GM21619 (cell line): ENCODE measurements around the gene ZNF324B.
"Not testable (repeated sequence)": the region's sequence is repeated elsewhere in the genome, so short reads cannot be mapped to it uniquely, and the experiment has no call there.

ENCODE experiments used
- ATAC-seq: cut with Tn5 transposase; IDR thresholded peaks from one replicate; pipeline ENCODE4 v1.9.1; 2021; ENCODE audit not compliant: unreplicated experiment

Gene ZNF324B

DNA sequence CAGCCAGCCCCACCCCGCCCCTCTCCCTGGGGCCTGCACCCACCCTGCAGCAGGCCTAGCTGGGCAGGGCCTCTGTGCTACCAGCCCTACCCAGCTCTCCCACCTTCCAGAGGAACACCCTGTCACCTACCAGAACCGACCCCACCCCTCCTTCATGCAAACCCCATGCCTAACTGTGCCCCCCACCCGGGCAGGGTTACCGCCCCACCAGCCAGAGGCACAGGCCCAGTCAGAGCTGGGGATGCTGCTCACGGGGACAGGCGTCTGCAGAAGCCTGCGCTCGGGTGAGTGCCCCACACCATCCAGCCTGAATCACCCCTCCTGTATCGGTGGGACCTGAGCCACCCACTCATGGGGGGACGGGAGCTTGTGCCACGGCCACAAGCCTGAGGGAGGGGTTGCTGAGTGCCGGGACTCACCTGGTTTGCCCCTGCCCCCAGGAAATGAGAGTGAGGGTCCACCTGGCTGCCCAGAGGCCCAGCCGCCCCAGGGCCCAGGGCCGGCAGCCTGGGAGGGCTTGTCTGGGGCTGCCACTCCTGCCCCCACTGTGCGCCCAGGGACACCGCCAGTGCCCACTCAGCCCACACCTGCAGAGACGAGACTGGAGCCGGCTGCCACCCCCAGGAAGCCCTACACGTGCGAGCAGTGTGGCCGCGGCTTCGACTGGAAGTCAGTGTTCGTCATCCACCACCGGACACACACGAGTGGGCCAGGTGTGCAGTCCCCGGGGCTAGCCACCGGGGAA is 28.5 kb downstream of the ZNF324B start:
- ATAC-seq, result no peak

DNA sequence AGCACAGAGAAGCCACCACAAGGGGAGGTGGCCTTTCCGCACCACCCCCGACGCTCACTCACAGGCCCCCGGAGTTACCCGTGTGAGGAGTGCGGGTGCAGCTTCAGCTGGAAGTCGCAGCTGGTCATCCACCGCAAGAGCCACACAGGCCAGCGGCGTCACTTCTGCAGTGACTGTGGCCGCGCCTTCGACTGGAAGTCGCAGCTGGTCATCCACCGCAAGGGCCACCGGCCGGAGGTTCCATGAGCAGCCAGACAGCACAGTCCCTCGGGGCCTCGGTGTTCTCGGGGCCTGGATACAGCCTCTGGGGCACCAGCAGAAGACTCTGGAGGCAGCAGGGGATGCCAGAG is 29.0 kb downstream of the ZNF324B start:
- ATAC-seq, result no peak

DNA sequence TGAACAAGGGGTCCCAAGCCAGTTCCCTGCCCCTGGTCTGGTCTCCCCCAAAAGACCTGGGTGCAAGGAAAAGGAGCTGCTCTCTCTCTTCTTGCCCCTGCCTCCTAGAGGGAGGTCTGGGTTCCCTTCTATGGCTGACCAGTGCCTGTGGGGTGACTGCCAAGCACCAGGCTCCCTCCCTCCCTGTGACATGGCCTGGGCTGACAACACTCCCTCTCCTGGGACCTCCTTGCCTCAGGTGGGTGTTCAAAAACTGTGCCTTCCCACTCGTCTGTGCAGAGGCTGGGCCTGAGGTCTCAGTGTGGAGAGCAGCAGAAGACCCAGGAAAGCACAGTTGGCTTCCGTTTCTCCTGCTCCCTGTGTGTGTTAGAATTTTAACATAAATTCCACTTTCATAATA is 29.4 kb downstream of the ZNF324B start:
- ATAC-seq, result no peak

DNA sequence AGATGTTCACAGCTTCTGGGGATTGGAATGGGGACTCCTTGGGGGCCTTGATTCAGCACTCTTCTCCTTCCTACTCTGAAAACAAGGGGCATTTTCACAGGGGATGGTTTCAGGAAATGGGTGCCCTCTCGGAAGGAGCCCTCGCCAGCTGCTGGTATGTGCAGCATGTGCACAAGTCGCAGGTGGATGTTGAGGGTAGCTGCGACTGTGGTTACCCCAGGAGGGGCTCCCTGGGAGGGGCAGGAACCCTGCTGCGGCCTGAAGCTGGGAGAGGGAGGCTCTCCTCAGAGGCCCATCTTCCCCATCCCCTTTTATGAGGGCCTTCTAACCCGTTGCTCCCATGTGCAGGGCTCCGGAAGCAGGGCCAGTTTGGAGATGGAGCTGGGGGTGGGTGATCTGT is 30.9 kb downstream of the ZNF324B start:
- no peak for ATAC-seq

DNA sequence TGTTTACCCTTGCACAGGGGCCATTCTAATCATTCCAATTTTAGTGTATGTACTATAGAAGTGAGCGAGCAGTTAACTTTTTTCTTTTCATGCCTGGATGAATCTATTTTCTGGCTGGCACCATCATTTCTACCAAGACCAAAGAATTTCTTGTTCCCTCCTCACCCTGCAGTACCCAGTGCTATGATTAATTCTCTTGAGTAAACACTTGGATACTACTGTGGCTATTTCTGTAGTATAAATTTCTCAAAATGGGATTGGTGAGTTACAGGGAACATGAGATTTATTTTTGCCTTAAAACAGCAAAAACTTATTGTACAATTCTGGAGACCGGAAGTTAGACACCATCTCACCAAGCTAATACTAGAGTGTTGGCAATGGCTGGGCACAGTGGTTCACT is 32.4 kb downstream of the ZNF324B start:
- no peak for ATAC-seq

DNA sequence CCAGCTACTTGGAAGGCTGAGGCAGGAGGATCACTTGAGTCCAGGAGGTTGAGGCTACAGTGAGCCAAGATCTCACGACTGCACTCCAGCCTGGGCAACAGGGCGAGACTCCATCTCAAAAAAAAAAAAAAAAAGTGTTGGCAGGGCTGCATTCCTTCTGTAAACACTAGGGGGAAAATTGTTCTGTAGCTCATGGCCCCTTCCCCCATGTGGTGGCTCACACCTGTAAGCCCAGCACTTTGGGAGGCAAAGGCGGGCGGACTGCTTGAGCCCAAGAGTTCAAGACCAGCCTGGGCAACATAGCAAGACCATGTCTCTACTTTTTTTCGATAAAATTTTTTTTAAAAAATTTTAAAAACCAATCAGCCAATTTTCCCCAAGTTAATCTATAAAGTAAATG is 32.9 kb downstream of the ZNF324B start:
- ATAC-seq, result not testable (repeated sequence)

DNA sequence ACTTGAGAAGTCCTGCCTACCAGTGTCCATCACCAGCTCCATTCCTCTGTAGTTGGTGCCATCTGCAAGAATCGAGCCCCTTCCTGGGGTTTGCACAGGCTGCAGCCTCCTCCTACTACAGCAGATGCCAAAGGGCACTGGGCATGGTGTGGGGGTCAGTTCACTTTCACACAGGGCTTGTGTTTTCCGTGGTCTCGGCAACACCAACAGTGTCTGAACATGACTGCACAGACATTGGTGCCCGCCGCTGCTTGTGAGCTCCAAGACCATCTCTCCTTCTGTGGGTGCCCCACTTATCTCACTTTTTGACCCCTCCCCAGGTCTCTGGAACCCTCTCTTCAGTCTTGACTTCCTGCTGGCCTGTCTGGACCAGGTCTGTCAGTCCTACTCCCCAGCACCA is 40.0 kb downstream of the ZNF324B start:
- ATAC-seq, result no peak

DNA sequence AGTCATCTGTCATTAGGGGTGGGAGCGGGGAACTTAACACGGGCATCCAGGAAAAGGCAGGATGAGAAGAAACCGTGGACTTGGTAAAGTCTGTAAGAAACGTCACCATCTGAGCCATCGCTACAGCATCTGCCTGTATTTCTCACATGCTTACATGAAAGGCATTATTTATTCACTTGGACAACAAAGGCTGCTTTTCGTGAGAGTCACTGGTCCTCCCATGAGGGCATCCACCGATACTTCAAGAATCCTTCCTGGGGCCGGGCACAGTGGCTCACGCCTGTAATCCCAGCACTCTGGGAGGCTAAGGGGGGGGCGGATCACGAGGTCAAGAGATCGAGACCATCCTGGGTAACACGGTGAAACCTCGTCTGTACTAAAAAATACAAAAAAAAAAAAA is 40.8 kb downstream of the ZNF324B start:
- ATAC-seq, result no peak

DNA sequence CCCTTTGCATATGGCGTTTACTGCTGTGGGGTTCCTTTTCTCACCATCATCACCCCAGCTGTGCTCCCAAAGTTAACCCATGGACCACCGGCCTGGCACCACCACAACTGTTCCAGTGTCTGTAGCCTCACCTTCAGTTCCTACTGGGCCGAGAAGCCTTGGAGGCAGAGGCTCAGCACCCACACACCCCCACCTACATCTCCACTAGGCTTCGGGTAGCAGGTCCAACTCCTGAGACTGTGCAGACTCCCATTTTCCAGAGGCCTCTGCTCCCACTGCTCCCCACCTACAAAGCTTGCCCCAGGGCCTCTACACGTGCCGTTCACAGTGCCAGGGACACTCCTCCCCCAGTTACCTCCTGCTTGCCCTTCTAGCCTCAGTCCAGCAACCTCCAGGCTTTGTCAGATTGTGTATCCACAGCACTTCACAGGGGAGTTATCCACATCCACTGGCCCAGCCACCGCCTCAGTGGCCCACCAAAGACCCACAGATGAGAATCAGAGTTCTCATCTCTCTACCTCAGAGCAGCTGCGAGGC is 46.3 kb downstream of the ZNF324B start:
- ATAC-seq, result no peak

DNA sequence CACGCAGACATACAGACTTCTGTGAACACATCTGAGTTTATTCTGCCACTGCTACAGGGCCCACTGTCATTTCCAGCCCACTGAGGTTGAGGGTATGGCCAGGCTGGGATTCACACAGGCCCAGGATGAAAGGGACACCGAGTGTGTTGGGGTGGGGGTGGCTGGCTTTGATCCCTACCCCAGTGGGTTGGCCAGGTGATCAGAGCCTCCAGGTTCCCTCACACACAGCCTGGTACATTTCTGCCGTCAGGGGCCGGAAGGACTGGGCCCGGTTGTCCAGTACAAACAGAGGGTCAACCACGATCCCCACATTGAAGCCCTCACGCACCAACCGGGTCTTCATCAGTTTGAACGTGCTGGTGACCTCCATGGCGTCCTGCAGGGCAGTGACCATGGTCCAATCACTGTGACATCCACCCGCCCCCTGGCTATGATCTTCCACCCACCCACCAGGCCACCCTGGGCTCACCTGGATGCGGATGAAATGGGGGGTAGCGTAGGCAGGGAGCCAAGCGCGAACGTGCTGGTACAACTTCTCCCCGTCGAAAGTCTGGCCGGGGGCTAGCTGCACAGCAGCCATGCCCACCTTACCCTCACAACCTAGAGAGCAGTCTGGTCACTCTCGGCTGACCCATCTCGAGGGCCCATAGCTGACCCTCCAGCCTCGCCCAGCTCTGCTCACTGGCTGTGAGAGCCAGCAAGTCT is 47.0 kb downstream of the ZNF324B start:
- no peak for ATAC-seq

DNA sequence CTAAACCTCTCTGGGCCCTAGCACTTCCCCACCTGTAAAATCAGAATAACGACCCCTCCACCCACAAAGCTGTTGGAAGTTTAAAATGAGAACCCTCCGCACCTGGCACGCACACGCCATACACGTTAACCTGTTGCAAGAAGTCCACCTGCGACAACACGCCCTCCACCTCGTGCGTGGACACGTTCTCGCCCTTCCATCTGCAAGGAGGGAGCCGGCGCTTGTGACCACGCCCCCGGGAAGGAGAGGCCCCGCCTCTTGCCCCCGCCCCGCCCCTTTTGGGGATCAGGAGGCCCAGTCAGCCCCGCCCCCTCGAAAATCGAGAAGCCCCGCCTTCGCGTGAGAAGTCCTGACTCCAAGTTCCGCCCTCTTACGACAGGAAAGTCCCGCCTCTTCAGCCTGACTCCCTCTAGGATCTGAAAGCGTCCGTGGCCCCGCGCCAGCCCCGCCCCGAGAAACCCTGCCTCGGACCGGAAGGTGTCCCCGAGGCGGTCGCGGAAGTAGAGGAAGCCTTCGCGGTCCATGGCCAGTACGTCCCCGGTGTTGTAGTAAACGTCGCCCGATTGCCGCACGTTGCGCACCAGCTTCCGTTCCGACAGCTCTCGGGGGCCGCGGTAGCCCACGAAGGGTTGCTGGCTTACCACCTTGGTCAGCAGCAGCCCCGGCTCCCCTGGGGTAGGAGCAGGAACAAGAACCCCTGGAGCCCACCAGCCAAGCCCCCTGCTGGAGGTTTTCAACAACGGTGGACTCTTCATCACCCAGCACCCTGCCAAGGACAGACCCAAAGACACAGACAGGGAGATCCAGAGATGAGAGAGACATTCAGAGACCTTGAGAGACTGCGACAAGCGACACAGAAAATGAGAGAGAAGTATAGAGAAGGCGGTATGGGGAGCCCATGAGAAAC is 47.9 kb downstream of the ZNF324B start:
- ATAC-seq, result peak; percentile 78

DNA sequence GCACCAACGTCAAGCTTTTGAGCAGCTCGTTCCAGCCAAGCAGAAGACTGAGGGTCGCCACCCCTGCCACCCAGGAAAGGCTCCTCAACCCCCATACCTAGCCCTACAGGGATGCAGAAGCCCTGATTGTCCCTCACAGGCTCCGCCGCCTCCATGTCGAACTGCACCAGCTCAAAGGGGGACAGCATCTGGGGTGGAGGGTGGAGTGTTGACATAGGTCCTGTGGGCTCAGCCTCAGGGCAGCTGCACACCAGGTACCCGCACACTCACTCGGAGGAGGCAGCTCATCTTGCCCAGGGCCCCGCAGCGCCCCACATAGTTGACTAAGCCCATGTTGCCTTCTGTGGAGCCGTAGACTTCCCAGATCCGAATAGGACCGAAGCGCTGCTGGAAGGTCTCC is 48.8 kb downstream of the ZNF324B start:
- ATAC-seq, result no peak
